Measurements from ENCODE around the gene IRAK2. TPM values are rescaled to one million over a fixed set of nuclear protein-coding genes. Genes with fewer than 3 reads are reported as not detected.

IRAK2 gene
- total RNA-seq, 1 donor from 2014 or later, result 2.0 TPM

- Histone ChIP-seq H3K4me1 (peaks cover 54% of the 10 kb centered on the region), H3K27me3 (ENCODE audit: low read depth) (no peaks in the 10 kb centered on the region), H3K4me3 (no peak overlapping the region), H3K36me3 (no peaks in the 10 kb centered on the region), H3K9me3 (replicated peaks) (no peaks in the 10 kb centered on the region), H3K27ac (replicated peaks) (no peak overlapping the region)
- DNase-seq, result no peak
- TF ChIP-seq, protein P1, sequence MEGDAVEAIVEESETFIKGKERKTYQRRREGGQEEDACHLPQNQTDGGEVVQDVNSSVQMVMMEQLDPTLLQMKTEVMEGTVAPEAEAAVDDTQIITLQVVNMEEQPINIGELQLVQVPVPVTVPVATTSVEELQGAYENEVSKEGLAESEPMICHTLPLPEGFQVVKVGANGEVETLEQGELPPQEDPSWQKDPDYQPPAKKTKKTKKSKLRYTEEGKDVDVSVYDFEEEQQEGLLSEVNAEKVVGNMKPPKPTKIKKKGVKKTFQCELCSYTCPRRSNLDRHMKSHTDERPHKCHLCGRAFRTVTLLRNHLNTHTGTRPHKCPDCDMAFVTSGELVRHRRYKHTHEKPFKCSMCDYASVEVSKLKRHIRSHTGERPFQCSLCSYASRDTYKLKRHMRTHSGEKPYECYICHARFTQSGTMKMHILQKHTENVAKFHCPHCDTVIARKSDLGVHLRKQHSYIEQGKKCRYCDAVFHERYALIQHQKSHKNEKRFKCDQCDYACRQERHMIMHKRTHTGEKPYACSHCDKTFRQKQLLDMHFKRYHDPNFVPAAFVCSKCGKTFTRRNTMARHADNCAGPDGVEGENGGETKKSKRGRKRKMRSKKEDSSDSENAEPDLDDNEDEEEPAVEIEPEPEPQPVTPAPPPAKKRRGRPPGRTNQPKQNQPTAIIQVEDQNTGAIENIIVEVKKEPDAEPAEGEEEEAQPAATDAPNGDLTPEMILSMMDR (IDR thresholded peaks at IDR 0.05; ENCODE audit: borderline replicate concordance), result no peak
- intact Hi-C loops (cut with micrococcal nuclease), result no loop called here
These were observed 22.7 kb downstream of the IRAK2 start for GRCh38 chr3:10187290-10187876.

- Histone ChIP-seq H3K9me3 (replicated peaks) (no peaks in the 10 kb centered on the region), H3K36me3 (no peaks in the 10 kb centered on the region), H3K4me1 (peaks cover 59% of the 10 kb centered on the region), H3K27me3 (ENCODE audit: low read depth) (no peaks in the 10 kb centered on the region), H3K27ac (replicated peaks) (no peak overlapping the region), H3K4me3 (no peak overlapping the region)
- intact Hi-C loops (cut with micrococcal nuclease), result no loop called here
- TF ChIP-seq, protein P1 (IDR thresholded peaks at IDR 0.05; ENCODE audit: borderline replicate concordance), result no peak
- DNase-seq, result no peak
These were observed 23.2 kb downstream of the IRAK2 start for GRCh38 chr3:10187944-10188343.

DNA sequence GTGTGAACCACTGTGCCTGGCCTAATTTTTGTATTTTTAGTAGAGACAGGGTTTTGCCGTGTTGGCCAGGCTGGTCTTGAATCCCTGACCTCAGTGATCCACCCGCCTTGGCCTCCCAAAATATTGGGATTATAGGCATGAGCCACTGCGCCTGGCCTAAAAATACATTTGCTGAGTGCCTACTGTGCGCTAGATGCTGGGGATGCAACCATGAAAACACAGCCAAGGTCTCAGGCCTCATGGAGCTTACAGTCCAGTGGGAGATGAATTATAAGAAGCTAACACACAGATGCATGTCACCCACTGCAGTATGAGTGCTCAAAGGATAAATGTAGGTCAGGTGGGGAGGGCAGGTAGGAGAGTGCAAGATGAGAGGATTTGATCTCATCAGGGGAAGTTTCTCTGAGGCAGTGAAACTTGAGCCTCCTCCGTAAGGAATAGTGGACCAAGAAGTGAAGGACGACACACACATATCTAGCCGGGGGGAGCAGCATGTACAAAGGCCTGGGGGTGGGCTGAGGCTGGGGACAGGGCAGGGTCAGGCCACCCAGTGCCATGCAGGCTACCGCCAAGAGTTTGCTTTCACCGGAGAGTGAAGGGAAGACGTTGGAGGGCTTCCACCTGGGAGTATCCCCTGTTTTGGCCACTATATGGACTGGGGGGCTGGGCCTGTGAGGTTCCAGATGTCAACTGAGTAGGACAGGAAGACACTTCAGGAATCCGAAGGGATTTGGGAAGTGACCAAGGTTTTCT is 24.3 kb downstream of the IRAK2 start:
- no peaks in the 10 kb centered on the region for H3K36me3 ChIP-seq
- H3K4me1 ChIP-seq, result peaks cover 70% of the 10 kb centered on the region
- no peaks in the 10 kb centered on the region for H3K27me3 ChIP-seq (ENCODE audit: low read depth)
- TF ChIP-seq, protein P1 (IDR thresholded peaks at IDR 0.05; ENCODE audit: borderline replicate concordance), result no peak
- H3K9me3 ChIP-seq (replicated peaks), result no peaks in the 10 kb centered on the region
- H3K4me3 ChIP-seq, result no peak overlapping the region
- DNase-seq, result no peak
- intact Hi-C loops (cut with micrococcal nuclease), result no loop called here
- peak overlapping the region; percentile 71 for H3K27ac ChIP-seq (replicated peaks)

DNA sequence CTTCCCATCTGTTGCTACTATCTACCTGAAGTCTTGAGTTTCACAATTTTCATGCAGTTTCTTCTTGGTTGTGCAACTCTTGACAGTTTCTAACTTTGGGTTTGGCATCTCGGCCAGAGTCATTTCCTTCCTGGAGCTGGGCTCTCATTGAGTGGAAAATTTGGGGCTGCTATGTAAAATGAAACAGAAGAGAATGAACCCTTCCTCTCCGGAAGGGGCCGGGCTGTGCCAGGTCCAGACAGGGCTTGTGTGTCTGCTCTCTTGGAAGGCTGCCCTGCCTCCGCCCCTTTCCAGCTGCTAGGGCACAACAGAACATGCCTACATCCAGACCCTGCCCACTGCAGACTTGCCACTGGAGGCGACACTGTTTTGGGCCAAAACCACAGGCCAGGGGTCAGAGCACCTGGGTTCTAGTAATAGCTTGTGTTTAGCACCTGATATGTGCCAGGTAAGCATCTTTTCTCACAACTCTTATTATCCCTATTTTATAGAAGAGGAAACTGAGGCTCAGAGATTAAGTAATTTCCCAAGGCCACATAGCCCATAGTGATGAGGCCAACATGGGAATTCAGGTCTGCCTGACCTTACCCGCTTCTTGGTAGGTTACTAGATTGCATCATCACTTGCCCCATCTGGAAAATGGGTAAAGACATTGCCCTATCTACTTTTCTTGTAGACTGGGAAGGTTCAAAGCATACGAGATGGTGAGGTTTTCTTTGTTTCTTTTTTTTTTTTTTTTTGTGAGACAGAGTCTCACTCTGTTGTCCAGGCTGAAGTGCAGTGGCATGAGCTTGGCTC is 25.0 kb downstream of the IRAK2 start:
- peak; percentile 86 for DNase-seq
- no peaks in the 10 kb centered on the region for H3K27me3 ChIP-seq (ENCODE audit: low read depth)
- no peak overlapping the region for H3K4me3 ChIP-seq
- H3K36me3 ChIP-seq, result no peaks in the 10 kb centered on the region
- TF ChIP-seq, protein P1 (IDR thresholded peaks at IDR 0.05; ENCODE audit: borderline replicate concordance), result no peak
- intact Hi-C loops (cut with micrococcal nuclease), result no loop called here
- H3K9me3 ChIP-seq (replicated peaks), result no peaks in the 10 kb centered on the region
- peak overlapping the region; percentile 71 for H3K27ac ChIP-seq (replicated peaks)
- H3K4me1 ChIP-seq, result peaks cover 78% of the 10 kb centered on the region

GRCh38 chr3:10192953-10193691 is 28.4 kb downstream of the IRAK2 start:
- intact Hi-C loops (cut with micrococcal nuclease), result no loop called here
- peak overlapping the region; percentile 94 for H3K27ac ChIP-seq (replicated peaks)
- TF ChIP-seq, protein P1 (IDR thresholded peaks at IDR 0.05; ENCODE audit: borderline replicate concordance), result peak; percentile 13
- H3K4me3 ChIP-seq, result no peak overlapping the region
- no peak for DNase-seq
- peaks cover 78% of the 10 kb centered on the region for H3K4me1 ChIP-seq
- H3K27me3 ChIP-seq (ENCODE audit: low read depth), result no peaks in the 10 kb centered on the region
- no peaks in the 10 kb centered on the region for H3K36me3 ChIP-seq
- H3K9me3 ChIP-seq (replicated peaks), result no peaks in the 10 kb centered on the region

All from left ventricle myocardium inferior (tissue), 1 donor.